Measurements from ENCODE around the gene MYBPH. TPM values are rescaled to one million over a fixed set of nuclear protein-coding genes. Genes with fewer than 3 reads are reported as not detected.

The MYBPH gene
- total RNA-seq, 1 experiment from 2014 or later, result not detected

- Histone ChIP-seq H3K9ac (ENCODE audit: extremely low read depth, insufficient read length, low read length) (no peak overlapping the region), H3K4me1 (ENCODE audit: insufficient read depth, low read length) (no peaks in the 10 kb centered on the region; the same call in 1 of the 2 replicates), H3K56ac (ENCODE audit: insufficient read length, low read depth, low read length) (no peak overlapping the region), H3K27ac (ENCODE audit: insufficient read length, low read depth, low read length) (no peak overlapping the region), H2BK15ac (ENCODE audit: low read depth, low read length) (no peak overlapping the region), H3K27me3 (ENCODE audit: insufficient read depth, low read length) (no peaks in the 10 kb centered on the region), H4K91ac (ENCODE audit: insufficient read length, low read depth, low read length) (no peak overlapping the region), H3K79me2 (ENCODE audit: insufficient read depth, low read length) (no peaks in the 10 kb centered on the region), H3K9me3 (ENCODE audit: control insufficient read depth, low read depth, low read length) (no peaks in the 10 kb centered on the region), H3K23ac (ENCODE audit: insufficient read length, low read depth, low read length) (no peak overlapping the region), H4K8ac (replicated peaks; ENCODE audit: insufficient read length, low read depth, low read length) (no peak overlapping the region), H2AFZ (ENCODE audit: low read length) (no peak overlapping the region), H2AK5ac (ENCODE audit: insufficient read length, low read length) (no peak overlapping the region), H3T11ph (ENCODE audit: low read length) (no peak overlapping the region), H3K14ac (ENCODE audit: insufficient read depth, low read length) (no peak overlapping the region), H3K4me2 (ENCODE audit: insufficient read depth, insufficient read length, low read length) (no peak overlapping the region), H4K20me1 (ENCODE audit: control insufficient read depth, insufficient read depth, insufficient read length) (no peaks in the 10 kb centered on the region), H2BK20ac (ENCODE audit: low read depth, low read length, poor library complexity, severe bottlenecking) (no peak overlapping the region), H3K18ac (ENCODE audit: insufficient read length, low read depth, low read length) (no peak overlapping the region), H3K23me2 (ENCODE audit: insufficient read length, low read depth, low read length, poor library complexity, severe bottlenecking) (no peaks in the 10 kb centered on the region), H2BK5ac (ENCODE audit: insufficient read length, low read length) (no peak overlapping the region), H3K79me1 (ENCODE audit: insufficient read depth, low read depth, low read length, poor library complexity, severe bottlenecking) (no peaks in the 10 kb centered on the region), H3K4ac (ENCODE audit: low read depth, low read length) (no peak overlapping the region), H2BK120ac (ENCODE audit: low read depth, low read length, poor library complexity, severe bottlenecking) (no peak overlapping the region), H2BK12ac (ENCODE audit: insufficient read length, low read depth, low read length) (no peak overlapping the region), H4K5ac (ENCODE audit: insufficient read length, low read depth, low read length) (no peak overlapping the region)
- Mint-ChIP-seq H3K4me3 (no peak overlapping the region), H3K36me3 (ENCODE audit: insufficient read depth in 1 of 3, low read depth in 3 of 3) (no peaks in the 10 kb centered on the region; a peak in 1 of 7 replicates), H3K27me3 (ENCODE audit: low read depth) (peaks cover 10% of the 10 kb centered on the region), H3K4me1 (peaks cover 13 to 29% of the 10 kb centered on the region in 2 experiments), H3K9me3 (no peaks in the 10 kb centered on the region; a peak in 1 of 5 replicates), H3K27ac (no peak overlapping the region)
- peak; percentile 59 for TF ChIP-seq CTCF (conservative IDR thresholded peaks at IDR 0.05)
- DNase-seq, result peak; percentile 66
- no CpG with 5 or more reads among the region's 6 CpGs for WGBS (ENCODE audit: extremely low coverage, insufficient read length, low lambda C conversion rate)
These were observed 41.6 kb upstream of the MYBPH start for GRCh38 chr1:203217139-203217655.

Measured in H9 (cell line).